Measurements from ENCODE around the gene CCDC154.

The CCDC154 gene

GRCh38 chr16:1439058-1439698, 5.2 kb downstream of the CCDC154 start:
- no peak overlapping the region for H3K27ac ChIP-seq
- TF ChIP-seq ZFX (IDR thresholded peaks at IDR 0.05) (no peak), CTCF (conservative IDR thresholded peaks at IDR 0.05) (no peak)

GRCh38 chr16:1438229-1439057, 5.9 kb downstream of the CCDC154 start:
- H3K27ac ChIP-seq: no peak overlapping the region

GRCh38 chr16:1437606-1438005, 6.8 kb downstream of the CCDC154 start:
- TF ChIP-seq CTCF (conservative IDR thresholded peaks at IDR 0.05): no peak
- TF ChIP-seq ZFX (IDR thresholded peaks at IDR 0.05): no peak
- H3K27ac ChIP-seq: no peak overlapping the region

More at GRCh38 chr16:1438229-1439057, 5.9 kb downstream of the CCDC154 start:
- TF ChIP-seq CTCF (conservative IDR thresholded peaks at IDR 0.05) (no peak), ZFX (IDR thresholded peaks at IDR 0.05) (no peak)

- H3K27ac ChIP-seq: no peak overlapping the region
- no peak for TF ChIP-seq CTCF (conservative IDR thresholded peaks at IDR 0.05)
- no peak for TF ChIP-seq ZFX (IDR thresholded peaks at IDR 0.05)
These were observed 7.5 kb downstream of the CCDC154 start for GRCh38 chr16:1436731-1437355.

- no peak overlapping the region for H3K27ac ChIP-seq
- TF ChIP-seq ZFX (IDR thresholded peaks at IDR 0.05) (no peak), CTCF (conservative IDR thresholded peaks at IDR 0.05) (no peak)
These were observed 8.2 kb downstream of the CCDC154 start for GRCh38 chr16:1435921-1436697.

GRCh38 chr16:1434644-1435592, 9.4 kb downstream of the CCDC154 start:
- H3K27ac ChIP-seq: no peak overlapping the region
- no peak for TF ChIP-seq ZFX (IDR thresholded peaks at IDR 0.05)
- TF ChIP-seq CTCF (conservative IDR thresholded peaks at IDR 0.05): no peak

Data from C4-2B (cell line).